RPMI8226 (cell line): Measurements from ENCODE around the gene RAD1.

Experiments
- DNase-seq: peaks from one replicate; pipeline ENCODE4 v3.0.0-alpha.2; 2015

Gene RAD1

DNA sequence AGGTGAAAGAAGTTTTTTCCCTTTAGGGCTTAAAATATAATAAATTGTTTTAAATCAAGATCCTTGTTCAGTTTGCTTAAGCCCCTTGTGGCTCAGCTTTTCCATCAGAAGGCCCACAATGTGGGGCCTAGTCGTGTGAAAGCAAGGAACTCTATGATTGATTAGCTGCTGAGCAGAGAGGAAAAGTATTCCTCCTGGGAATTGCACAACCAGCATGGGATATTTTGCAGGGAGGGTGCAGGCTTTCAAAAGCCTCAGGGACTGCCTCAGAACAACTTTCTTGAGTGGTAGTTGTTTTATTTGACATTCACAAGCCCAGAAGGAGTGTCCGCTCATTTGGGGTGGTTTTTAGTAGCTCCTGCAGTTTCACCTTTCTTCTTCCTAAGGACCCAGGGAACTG, 56.5 kb downstream of the RAD1 start:
- DNase-seq = no peak

DNA sequence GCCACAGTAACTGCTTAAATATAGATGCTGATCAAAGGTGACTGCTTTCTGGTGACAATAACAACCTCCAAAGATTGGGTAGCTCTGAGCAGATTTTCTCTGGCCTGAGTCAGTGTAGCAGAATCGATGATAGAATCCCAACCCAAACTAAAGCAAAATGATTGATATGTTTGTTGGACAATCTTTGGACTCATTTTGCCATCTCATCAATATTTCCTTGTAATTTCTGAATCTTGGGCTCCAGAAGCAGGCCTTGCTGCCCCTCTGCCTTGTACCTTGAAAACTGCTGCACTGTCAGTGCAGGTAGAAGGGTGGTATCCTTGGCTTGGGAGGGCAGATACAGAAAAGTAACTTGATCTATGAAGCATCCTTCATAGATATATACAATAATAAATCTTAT, 57.4 kb downstream of the RAD1 start:
- no peak for DNase-seq

DNA sequence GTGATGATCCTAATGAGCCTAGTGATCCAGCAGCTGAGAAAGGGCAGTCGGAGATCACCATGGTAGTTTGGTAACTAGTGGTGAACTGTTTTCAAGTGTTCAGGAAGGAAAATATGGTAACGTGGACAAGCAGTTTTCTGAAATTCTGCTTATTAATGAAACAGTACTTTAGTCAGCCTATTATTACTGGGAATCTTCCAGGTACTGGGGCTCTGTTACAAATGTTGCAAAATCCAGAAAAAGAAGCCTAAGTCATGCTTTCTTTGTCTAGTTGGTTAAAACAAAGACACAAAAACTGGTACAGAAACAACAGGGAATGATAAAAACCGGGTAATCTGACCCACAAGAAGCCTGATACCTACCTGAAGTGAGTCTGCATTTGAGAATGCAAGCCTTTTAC, 58.1 kb downstream of the RAD1 start:
- DNase-seq = no peak
